RWPE2 (cell line): ENCODE results near the gene DYNC1I2.
A peak's percentile ranks its signal among the peaks of the same experiment; 100 is the strongest.

Experiments used
- ATAC-seq: fragments of 200-7000 bp; cut with Tn5 transposase; 3 replicates; pipeline ENCODE4 v1.9.1; 2021; ENCODE audit warnings: low read depth
- DNase-seq: peaks from one replicate; pipeline ENCODE4 v3.0.0-alpha.2; 2020; ENCODE audit warnings: low spot score
- H3K27ac ChIP-seq: fragments of 450-650 bp; 2 replicates; pipeline ENCODE4 v1.5.1; 2017; ENCODE audit warnings: mild to moderate bottlenecking; ENCODE audit not compliant: poor library complexity, severe bottlenecking
- H3K27me3 ChIP-seq: fragments of 250-450 bp; sonication (Bioruptor Pico); 2 replicates; pipeline ENCODE4 v1.5.1; 2021; ENCODE audit warnings: mild to moderate bottlenecking, moderate library complexity; ENCODE audit not compliant: insufficient read depth, poor library complexity, severe bottlenecking
- H3K36me3 ChIP-seq: fragments of 250-450 bp; sonication (Bioruptor Pico); 2 replicates; pipeline ENCODE4 v1.5.1; 2020; ENCODE audit warnings: low read depth, mild to moderate bottlenecking, moderate library complexity
- H3K4me1 ChIP-seq: fragments of 250-450 bp; sonication (Bioruptor Pico); 2 replicates; pipeline ENCODE4 v1.5.1; 2021; ENCODE audit warnings: mild to moderate bottlenecking, moderate library complexity; ENCODE audit not compliant: insufficient read depth, poor library complexity, severe bottlenecking
- H3K4me3 ChIP-seq: fragments of 250-450 bp; sonication (Bioruptor Pico); 2 replicates; pipeline ENCODE4 v1.5.1; 2021; ENCODE audit warnings: mild to moderate bottlenecking, moderate library complexity; ENCODE audit not compliant: severe bottlenecking
- H3K9me3 ChIP-seq: fragments of 250-450 bp; sonication (Bioruptor Pico); 2 replicates; pipeline ENCODE4 v1.5.1; 2021; ENCODE audit warnings: mild to moderate bottlenecking, moderate library complexity; ENCODE audit not compliant: severe bottlenecking
- CTCF ChIP-seq: fragments of 450-650 bp; IDR thresholded peaks from one replicate; pipeline ENCODE4 v1.5.1; 2017; ENCODE audit warnings: mild to moderate bottlenecking, moderate library complexity; ENCODE audit not compliant: poor library complexity, severe bottlenecking

Gene DYNC1I2

GRCh38 chr2:171673905-171674304 lies 13.4 kb upstream of the DYNC1I2 start:
- no peak for TF ChIP-seq CTCF
- H3K4me3 ChIP-seq = no peak overlapping the region
- H3K27ac ChIP-seq = no peak overlapping the region
- no peaks in the 10 kb centered on the region for H3K4me1 ChIP-seq
- H3K9me3 ChIP-seq = no peaks in the 10 kb centered on the region
- H3K27me3 ChIP-seq = no peaks in the 10 kb centered on the region
- H3K36me3 ChIP-seq = no peaks in the 10 kb centered on the region
- no peak for ATAC-seq
- DNase-seq = no peak

- no peak overlapping the region for H3K4me3 ChIP-seq
- ATAC-seq (no peak), DNase-seq (no peak)
- H3K27me3 ChIP-seq = no peaks in the 10 kb centered on the region
- no peaks in the 10 kb centered on the region for H3K9me3 ChIP-seq
- H3K27ac ChIP-seq = no peak overlapping the region
- no peak for TF ChIP-seq CTCF
- H3K4me1 ChIP-seq = no peaks in the 10 kb centered on the region
- H3K36me3 ChIP-seq = no peaks in the 10 kb centered on the region
Measured at GRCh38 chr2:171675810-171676345, 11.4 kb upstream of the DYNC1I2 start.

GRCh38 chr2:171678619-171679018 lies 8.7 kb upstream of the DYNC1I2 start:
- no peak overlapping the region for H3K4me3 ChIP-seq
- no peaks in the 10 kb centered on the region for H3K27me3 ChIP-seq
- no peaks in the 10 kb centered on the region for H3K36me3 ChIP-seq
- H3K9me3 ChIP-seq = no peaks in the 10 kb centered on the region
- TF ChIP-seq CTCF = no peak
- no peaks in the 10 kb centered on the region for H3K4me1 ChIP-seq
- ATAC-seq (no peak), DNase-seq (no peak)
- H3K27ac ChIP-seq = no peak overlapping the region

GRCh38 chr2:171688129-171688465 lies 828 bp downstream of the DYNC1I2 start:
- TF ChIP-seq CTCF = no peak
- Histone ChIP-seq H3K27me3 (no peaks in the 10 kb centered on the region), H3K4me3 (peak overlapping the region; percentile 83), H3K4me1 (peaks cover 4% of the 10 kb centered on the region), H3K9me3 (no peaks in the 10 kb centered on the region), H3K36me3 (peaks cover 31% of the 10 kb centered on the region), H3K27ac (peak overlapping the region; percentile 80)
- peak; percentile 10; the same call in 2 of the 3 replicates for ATAC-seq
- DNase-seq = no peak

- no peak for ATAC-seq
- Histone ChIP-seq H3K4me1 (peaks cover 4% of the 10 kb centered on the region), H3K9me3 (no peaks in the 10 kb centered on the region), H3K27ac (no peak overlapping the region), H3K27me3 (no peaks in the 10 kb centered on the region), H3K36me3 (peaks cover 69% of the 10 kb centered on the region), H3K4me3 (no peak overlapping the region)
- TF ChIP-seq CTCF = no peak
- no peak for DNase-seq
Measured at GRCh38 chr2:171692331-171692730, 5.1 kb downstream of the DYNC1I2 start.
